ENCODE results near the gene UXS1.

DNA sequence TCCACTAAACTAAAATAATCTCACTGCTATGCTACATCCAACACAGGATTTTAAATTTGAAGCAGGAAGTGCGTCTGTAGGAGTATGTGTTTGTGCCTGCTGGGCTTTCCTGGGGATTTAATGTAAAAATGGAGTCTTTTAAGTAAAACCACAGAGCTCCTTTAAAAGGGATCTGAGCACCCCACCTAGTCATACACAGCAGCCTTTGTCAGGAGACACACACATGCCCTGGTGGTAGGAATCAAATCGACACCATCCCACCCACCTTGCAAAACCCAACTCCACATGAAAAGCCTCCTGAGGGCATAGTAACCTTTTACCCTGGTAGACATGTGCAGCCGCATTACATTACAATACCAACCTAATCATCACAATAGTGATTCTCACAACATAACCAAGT is 29.1 kb downstream of the UXS1 start:
- TF ChIP-seq, protein P1, sequence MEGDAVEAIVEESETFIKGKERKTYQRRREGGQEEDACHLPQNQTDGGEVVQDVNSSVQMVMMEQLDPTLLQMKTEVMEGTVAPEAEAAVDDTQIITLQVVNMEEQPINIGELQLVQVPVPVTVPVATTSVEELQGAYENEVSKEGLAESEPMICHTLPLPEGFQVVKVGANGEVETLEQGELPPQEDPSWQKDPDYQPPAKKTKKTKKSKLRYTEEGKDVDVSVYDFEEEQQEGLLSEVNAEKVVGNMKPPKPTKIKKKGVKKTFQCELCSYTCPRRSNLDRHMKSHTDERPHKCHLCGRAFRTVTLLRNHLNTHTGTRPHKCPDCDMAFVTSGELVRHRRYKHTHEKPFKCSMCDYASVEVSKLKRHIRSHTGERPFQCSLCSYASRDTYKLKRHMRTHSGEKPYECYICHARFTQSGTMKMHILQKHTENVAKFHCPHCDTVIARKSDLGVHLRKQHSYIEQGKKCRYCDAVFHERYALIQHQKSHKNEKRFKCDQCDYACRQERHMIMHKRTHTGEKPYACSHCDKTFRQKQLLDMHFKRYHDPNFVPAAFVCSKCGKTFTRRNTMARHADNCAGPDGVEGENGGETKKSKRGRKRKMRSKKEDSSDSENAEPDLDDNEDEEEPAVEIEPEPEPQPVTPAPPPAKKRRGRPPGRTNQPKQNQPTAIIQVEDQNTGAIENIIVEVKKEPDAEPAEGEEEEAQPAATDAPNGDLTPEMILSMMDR (IDR thresholded peaks at IDR 0.05), result no peak
- TF ChIP-seq EZH2 (IDR thresholded peaks at IDR 0.05; ENCODE audit: borderline replicate concordance, insufficient read depth, low read depth, low read length, poor library complexity, severe bottlenecking), result no peak
